Right atrium auricular region (tissue), 2 donors: ENCODE measurements around the gene OCIAD2. TPM values are rescaled to one million over a fixed set of nuclear protein-coding genes. Genes with fewer than 3 reads are reported as not detected.

Experiments
- DNase-seq: peaks from one replicate; pipeline ENCODE4 v3.0.0-alpha.2; 2019; ENCODE audit warnings: low spot score
- H3K27ac ChIP-seq, 2 donors: fragments of 200-600 bp; sonication (generic); 1 replicate in 1 of 2; 2 replicates in 1 of 2; pipeline ENCODE4 v1.5.1; 2016 to 2019
- H3K27me3 ChIP-seq, 2 donors: fragments of 200-600 bp; sonication (generic); one replicate each; pipeline versions ENCODE4 v1.5.1 to v1.6.0; 2017 to 2019
- H3K36me3 ChIP-seq: fragments of 200-600 bp; sonication (generic); one replicate; pipeline ENCODE4 v1.5.1; 2016
- H3K4me1 ChIP-seq, 2 donors: fragments of 200-600 bp; sonication (generic); one replicate each; pipeline versions ENCODE4 v1.5.1 to v1.6.0; 2017 to 2019
- H3K4me3 ChIP-seq, 2 donors: fragments of 200-600 bp; sonication (generic); 1 replicate in 1 of 2; 2 replicates in 1 of 2; pipeline ENCODE4 v1.5.1; 2017 to 2019; ENCODE audit warnings: mild to moderate bottlenecking in 1 of 2, moderate library complexity in 1 of 2
- H3K9me3 ChIP-seq, 2 donors: fragments of 200-600 bp; sonication (generic); one replicate each; pipeline ENCODE4 v1.5.1; 2019
- total RNA-seq, 2 donors: library from RNA; depleted of rRNA; stranded (reverse); fragments of >200 nt; gene quantifications; one replicate each; pipeline ENCODE4 v1.1.0, GENCODE V29; 2016
- TF ChIP-seq, protein P1 (sequence below), 2 donors: fragments of 200-600 bp; sonication (generic); IDR thresholded peaks; one replicate each; pipeline ENCODE4 v1.5.1; 2019; ENCODE audit warnings: antibody characterized with exemption in 2 of 2

OCIAD2 gene
- total RNA-seq, 2 donors from 2014 or later, result 8.3 to 13.2 TPM

DNA sequence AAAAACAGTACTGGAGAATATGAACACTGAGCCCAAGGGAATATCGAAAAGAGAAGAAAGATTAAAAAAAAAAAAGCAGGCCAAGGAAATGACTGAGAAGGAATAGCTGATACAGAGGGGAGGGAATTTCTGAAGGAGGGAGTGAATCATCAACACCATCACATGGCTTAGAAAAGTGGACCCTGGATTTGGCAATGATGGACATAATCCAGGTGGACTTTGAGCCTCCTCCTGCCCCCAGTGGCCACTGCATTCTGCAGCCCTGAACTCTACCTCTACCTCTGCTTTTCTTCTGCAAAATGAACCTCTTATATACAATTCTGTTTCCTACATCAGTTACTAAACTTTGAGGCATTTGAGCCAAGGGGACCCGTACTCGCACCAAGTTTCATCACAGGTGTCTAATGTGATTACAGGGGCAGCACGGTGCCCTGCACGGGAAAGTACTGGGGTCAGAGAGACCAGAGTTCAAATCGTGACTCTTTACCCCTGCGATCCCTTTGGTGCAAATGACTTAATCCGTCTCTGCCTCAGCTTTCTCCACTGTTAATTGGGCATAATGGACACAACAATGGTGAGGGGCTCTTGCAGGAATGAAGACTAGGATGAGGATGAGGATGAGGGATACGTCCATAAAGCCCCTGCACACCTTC lies 1.1 kb downstream of the OCIAD2 start:
- H3K36me3 ChIP-seq, result no peaks in the 10 kb centered on the region
- no peaks in the 10 kb centered on the region for H3K9me3 ChIP-seq
- H3K4me3 ChIP-seq, result peak overlapping the region in 1 of 2 donors; percentile 71
- H3K27ac ChIP-seq, result no peak overlapping the region
- no peaks in the 10 kb centered on the region for H3K27me3 ChIP-seq
- TF ChIP-seq, protein P1, sequence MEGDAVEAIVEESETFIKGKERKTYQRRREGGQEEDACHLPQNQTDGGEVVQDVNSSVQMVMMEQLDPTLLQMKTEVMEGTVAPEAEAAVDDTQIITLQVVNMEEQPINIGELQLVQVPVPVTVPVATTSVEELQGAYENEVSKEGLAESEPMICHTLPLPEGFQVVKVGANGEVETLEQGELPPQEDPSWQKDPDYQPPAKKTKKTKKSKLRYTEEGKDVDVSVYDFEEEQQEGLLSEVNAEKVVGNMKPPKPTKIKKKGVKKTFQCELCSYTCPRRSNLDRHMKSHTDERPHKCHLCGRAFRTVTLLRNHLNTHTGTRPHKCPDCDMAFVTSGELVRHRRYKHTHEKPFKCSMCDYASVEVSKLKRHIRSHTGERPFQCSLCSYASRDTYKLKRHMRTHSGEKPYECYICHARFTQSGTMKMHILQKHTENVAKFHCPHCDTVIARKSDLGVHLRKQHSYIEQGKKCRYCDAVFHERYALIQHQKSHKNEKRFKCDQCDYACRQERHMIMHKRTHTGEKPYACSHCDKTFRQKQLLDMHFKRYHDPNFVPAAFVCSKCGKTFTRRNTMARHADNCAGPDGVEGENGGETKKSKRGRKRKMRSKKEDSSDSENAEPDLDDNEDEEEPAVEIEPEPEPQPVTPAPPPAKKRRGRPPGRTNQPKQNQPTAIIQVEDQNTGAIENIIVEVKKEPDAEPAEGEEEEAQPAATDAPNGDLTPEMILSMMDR (IDR thresholded peaks at IDR 0.05), result no peak
- H3K4me1 ChIP-seq, result peaks cover 0 to 10% of the 10 kb centered on the region in 2 donors
- DNase-seq, result no peak

DNA sequence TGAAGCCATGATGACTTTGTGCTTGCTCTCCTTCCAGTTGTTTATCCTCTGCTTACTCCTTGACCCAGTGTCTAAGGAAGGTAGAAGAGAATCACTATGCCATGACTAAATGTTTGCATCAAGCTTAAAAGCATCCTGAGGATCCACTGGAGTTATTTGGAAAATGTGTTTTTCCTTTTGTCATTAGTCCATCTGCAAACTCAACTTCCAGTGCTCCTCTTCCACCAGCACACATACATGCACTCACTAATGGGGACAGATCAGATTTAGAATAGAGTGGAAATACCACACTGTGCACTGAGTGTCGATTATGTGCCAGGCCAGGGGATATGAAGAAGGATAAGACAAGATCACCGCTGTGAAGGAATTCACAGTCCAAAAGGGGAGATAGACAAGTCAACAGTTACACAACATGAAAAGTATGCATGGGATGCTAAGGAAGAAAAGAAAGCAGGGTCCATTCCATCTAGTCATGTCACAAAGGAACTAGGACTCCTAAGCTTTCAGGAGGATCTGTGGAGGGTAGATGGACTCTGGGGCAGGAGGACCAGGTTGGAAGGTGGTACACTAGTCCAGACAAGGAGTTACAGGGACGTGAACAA lies 1.9 kb downstream of the OCIAD2 start:
- TF ChIP-seq, protein P1 (IDR thresholded peaks at IDR 0.05), result no peak
- no peaks in the 10 kb centered on the region for H3K9me3 ChIP-seq
- no peak overlapping the region for H3K27ac ChIP-seq
- peaks cover 0 to 10% of the 10 kb centered on the region in 2 donors for H3K4me1 ChIP-seq
- no peak overlapping the region for H3K4me3 ChIP-seq
- no peaks in the 10 kb centered on the region for H3K36me3 ChIP-seq
- DNase-seq, result no peak
- no peaks in the 10 kb centered on the region for H3K27me3 ChIP-seq

DNA sequence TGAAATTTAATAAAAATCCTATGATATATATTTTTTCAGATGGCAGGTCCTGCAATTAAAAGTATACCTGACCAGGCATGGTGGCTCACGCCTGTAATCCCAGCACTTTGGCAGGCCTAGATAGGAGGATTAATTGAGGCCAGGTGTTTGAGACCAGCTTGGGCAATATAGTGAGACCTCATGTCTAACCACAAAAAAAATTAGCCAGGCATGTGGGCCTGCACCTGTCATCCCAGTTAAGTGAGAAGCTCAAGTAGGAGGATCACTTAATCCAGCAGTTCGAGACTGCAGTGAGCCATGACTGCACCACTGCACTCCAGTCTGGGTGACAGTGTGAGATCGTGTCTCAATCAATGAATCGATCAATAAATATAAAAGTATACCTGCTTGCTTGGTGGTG lies 2.5 kb downstream of the OCIAD2 start:
- H3K27ac ChIP-seq, result no peak overlapping the region
- no peak overlapping the region for H3K4me3 ChIP-seq
- H3K36me3 ChIP-seq, result no peaks in the 10 kb centered on the region
- TF ChIP-seq, protein P1 (IDR thresholded peaks at IDR 0.05), result no peak
- DNase-seq, result no peak
- peaks cover 0 to 10% of the 10 kb centered on the region in 2 donors for H3K4me1 ChIP-seq
- no peaks in the 10 kb centered on the region for H3K27me3 ChIP-seq
- no peaks in the 10 kb centered on the region for H3K9me3 ChIP-seq

DNA sequence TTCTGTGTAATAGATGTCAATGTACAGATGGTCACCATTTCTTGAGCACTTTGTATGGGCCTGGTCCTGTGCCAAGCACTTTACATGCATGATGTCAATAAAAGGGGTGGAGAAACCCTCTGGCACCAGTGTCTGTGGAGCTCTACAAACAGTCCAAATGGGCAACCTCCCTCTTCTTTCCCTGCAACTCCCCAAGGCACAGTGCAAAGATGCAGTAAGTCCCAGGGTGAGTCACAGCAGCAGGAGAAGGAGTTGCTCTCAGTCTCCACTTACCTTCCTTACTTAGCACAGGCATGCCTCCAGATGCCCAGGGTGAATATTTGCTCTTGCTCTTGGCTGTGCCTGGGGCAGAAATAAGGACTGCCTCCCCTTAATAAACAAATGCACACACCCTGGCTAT lies 4.3 kb downstream of the OCIAD2 start:
- no peaks in the 10 kb centered on the region for H3K27me3 ChIP-seq
- H3K9me3 ChIP-seq, result no peaks in the 10 kb centered on the region
- TF ChIP-seq, protein P1 (IDR thresholded peaks at IDR 0.05), result no peak
- no peak overlapping the region for H3K4me3 ChIP-seq
- no peak for DNase-seq
- no peaks in the 10 kb centered on the region for H3K36me3 ChIP-seq
- H3K27ac ChIP-seq, result no peak overlapping the region
- peaks cover 0 to 10% of the 10 kb centered on the region in 2 donors for H3K4me1 ChIP-seq

DNA sequence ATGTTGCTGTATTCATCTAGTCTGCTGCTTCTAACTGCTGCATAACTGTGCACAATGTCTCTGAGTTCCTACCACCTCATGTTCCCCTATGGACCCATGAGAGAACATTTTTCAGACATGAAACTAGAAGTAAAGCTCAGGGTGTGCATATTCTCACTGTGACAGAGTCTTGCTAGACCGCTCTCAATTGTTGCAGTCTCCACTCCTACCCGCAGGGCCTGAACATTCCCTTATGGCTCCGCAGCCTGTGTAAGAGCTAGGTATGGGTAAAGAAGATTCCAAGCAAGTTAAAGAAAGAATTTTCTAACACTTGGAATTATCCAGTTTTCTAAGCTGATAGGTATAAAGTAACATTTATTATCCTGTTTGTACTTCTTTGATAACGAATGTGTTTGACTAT lies 5.4 kb downstream of the OCIAD2 start:
- DNase-seq, result no peak
- Histone ChIP-seq H3K36me3 (no peaks in the 10 kb centered on the region), H3K27me3 (no peaks in the 10 kb centered on the region), H3K4me3 (no peak overlapping the region), H3K27ac (no peak overlapping the region), H3K9me3 (no peaks in the 10 kb centered on the region), H3K4me1 (peaks cover 0 to 7% of the 10 kb centered on the region in 2 donors)
- TF ChIP-seq, protein P1 (IDR thresholded peaks at IDR 0.05), result no peak
